HG03196 (cell line): ENCODE results near the gene DCANP1.

ENCODE experiments used
- ATAC-seq: cut with Tn5 transposase; IDR thresholded peaks from one replicate; pipeline ENCODE4 v1.9.1; 2021; ENCODE audit not compliant: unreplicated experiment

The DCANP1 gene

DNA sequence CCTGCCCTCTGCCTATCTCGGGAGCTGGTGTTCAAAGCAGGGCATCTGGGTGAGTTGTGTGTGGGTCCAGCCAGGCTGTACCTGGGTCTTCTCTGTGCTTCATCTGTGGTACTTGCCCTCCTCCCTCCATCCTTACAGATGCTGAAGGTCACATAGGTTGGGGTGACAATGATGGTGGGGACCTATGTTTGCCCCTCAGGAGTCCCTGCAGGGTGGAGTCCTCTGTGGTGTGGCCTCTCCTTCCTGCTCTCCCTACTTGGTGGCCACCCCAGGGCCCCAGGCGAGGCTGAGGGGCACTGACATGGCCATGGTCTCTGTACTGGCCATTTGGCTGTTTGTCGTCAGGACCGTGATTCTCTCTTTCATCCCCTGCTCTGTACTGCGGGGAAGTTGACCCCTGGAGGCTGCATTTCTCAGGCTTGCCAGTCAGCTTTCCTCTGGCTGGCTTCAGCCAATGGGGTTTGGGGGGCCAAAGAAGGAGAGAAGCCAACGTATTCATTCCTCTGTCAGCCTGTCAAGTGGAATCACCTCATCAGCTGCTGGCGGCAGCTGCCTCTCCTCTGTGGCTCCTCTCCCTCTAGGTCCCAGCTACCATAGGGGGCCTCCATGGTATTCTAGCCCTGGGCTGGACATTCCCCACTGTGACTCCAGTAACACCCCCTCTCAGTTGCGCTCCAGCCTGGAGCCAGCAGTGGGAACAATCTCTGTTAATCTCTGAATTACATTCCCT lies 4.6 kb downstream of the DCANP1 start:
- ATAC-seq = no peak

DNA sequence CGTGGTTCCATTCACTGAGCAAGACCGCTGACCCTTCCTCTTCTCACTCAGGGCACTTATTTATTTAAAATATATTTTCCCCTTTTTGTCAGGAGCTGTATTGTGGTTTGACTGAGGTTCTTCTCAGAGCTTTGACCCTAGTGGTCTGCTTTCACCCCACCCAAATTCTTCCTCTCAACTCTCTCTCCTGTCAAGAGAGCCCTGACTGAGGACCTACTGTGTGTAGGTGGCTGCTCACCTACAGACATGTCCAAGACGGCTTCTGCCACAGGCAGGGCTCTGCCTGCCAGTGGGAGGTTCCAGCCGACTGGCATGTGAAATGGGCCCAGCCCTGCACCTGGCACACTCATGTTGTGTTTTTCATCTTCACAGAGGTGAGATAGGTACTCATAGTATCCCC lies 5.2 kb downstream of the DCANP1 start:
- ATAC-seq = no peak

DNA sequence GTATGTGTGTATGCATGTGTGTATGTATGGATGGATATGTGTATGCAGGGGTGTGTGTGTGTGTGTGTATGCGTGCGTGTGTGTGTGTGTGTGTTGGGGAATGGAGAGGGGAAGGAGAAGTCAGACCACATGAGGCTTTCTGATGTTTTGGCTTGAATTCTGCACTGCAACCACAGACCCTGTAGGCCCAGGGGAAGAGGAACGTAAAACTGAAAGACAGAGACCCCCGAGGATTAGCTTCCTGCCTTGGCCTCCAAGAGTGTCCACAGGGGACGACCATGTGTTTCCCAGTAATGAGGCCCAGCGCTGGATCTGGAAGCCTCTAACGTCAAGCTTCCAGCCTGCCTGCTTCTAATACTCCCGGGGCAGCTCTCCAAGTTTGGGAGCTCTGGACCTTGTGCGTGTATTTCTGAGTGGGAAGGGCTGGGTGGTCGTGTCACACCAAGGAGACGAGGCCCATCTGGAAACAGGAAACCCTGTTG lies 5.8 kb downstream of the DCANP1 start:
- ATAC-seq = no peak

DNA sequence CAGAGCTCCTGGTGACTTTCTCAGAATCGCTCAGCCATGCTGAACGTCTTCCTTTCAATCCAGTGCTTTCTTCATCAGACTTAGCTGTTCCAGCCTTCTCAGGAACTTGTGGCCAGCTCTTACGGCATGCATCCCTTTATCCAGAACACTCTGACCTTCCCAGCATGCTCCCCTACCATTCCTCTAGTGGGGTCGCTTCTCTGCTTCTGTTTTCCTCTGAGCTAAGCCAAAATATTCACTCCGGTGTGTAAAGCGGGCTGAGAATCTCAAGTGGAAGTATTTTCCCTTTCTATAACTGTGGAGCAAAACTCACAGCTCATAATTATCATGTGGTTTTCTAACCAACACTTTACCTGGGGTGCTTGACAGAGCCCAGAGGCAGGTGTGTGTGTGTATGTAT lies 6.2 kb downstream of the DCANP1 start:
- no peak for ATAC-seq

DNA sequence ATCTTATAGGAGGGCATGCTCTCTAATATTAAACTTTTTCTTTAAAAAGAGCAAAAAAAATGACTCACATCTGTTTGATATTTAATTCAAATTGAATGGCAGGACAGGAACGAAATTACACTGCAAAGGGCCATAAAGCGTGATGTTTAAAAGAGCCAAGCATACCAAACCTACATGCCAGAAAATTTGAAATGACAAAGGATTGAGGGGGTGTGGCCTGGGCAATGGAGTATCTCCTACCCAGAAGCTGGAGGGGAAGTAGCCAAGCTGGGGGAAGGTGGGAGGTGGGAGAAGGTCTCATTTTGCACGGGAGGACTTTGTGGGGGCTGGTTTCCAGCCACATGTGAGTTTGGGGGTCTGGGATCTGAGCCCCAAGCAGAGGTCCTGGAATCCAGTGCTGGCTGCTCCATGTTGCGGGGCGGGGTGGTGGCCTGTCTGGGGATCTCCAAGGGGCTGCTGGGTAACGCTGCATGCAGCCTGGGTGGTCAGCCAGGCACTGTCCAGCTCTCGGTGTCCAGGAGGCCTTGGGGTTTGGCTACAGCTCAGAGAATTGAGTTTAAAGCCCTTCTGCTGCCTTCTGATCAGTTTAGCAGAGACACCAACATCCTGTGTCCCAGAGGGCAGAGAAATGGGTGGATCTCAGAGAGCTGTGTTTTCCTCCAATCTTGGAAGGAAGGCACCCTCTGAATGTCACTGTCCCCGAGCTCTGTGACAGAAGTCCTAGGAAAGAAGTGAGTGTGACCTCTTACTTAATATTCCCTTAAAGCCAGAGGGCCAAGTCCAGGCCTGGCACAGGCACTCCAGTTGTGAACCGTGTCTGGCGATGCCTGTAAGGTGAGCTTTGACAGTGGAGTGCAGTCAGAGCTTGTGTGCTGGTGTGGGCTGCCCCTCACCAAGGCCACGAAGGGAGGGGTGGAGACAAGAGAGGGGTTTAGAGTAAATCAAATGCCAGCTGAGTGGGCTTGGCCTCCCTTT lies 7.6 kb downstream of the DCANP1 start:
- no peak for ATAC-seq

DNA sequence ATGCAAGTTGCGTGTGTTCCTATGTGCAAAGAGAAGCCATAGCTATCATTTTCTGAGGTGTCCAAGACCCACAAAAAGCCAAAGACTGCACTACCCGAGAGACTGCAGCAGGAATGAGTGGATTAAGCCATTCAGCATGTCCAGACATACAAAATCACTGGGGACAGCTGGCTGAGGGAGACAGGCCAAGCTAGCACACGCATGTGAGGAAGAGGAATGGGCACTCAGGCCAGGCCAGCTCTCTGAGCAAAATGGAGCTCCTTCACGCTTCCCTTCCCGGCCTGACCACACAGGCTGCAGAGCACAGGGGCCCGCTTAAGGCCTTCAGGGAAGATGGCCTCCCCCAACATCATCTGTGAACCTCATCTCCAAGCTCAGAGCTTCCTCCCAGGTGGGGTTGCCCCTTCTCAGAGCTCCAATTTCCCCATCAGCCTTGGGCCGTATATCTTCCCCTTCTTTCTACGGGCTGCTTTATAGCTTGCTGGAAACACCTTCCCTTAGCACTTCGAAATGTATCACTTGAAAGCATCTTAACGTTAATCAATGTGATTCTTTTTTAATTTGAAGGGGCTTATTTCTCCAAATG lies 8.4 kb downstream of the DCANP1 start:
- no peak for ATAC-seq

DNA sequence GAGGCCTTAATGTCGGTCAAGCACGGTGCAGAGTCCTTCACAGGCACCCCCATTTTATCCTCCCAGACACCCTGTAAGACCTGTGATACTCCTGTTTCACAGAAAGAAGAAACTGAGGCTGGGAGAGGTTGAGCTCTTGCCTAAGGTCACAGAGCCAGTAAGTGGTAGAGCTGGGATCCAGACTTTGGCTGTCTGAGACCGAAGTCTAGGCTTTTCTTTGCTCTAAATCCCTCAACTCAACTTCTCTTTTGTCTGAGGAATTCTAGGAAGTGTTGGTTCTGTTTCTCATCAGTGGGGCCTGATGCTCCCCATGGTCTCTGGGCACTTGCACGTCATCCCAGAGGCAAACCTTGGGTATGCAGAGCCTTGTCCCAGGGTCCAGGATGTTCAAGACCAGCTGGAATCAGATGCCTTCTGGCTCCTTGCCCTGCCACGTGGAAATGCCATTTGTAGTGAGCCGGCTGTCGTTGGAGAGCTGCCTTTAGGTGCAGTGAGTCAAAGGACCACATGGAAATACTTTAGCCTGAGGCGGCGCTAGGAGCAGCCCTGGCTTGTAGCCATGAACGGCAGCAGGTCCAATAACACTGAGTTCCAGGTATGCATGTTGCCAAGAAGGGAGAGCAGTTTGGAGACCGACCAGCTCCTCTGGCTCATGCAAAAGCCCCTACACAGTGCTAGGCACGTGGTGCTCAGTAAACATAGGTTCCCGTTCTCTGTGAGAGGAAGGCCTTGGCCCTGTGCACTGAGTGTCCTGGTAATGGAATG lies 9.2 kb downstream of the DCANP1 start:
- ATAC-seq = no peak

DNA sequence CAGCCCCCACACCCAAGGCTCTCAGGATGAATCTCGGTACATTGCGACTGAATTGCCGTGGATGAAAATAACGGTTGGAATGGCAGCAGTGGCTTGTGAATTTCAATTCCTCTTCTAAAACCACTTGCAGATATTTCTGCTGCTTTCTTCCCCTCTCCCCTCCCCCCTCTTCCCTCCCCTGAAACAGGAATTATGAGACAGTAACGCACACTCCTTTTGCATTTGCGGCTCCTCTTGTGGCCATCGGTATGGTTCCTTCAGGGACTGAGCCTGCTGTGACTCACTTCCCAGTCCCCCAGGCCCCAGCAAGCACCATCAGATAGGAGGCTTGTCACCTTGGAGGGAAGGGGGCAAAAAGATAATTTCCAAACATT lies 9.7 kb downstream of the DCANP1 start:
- no peak for ATAC-seq

DNA sequence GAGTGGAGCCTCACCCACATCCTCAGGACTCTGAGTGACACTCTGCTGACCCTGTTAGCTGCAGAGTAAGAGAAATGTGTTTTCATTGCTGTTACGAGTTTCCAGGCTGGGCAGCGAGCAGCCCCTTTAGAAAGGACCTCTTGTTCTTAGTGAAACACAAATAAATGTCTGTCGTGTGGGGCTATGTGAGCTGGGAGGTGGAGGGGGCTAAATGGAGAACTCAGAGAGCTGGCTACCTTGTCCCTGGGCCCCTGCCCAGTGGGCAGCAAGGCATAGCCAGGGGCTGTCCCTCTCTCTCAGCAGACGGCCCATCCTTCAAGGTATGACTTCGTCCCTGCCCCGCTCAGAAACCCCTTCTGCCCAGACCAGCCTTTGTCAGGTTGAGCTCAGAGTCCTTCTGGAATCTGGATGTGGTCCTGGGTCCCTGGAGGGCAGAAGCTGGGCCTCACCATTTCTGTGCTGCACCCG lies 10.2 kb downstream of the DCANP1 start:
- ATAC-seq = no peak

DNA sequence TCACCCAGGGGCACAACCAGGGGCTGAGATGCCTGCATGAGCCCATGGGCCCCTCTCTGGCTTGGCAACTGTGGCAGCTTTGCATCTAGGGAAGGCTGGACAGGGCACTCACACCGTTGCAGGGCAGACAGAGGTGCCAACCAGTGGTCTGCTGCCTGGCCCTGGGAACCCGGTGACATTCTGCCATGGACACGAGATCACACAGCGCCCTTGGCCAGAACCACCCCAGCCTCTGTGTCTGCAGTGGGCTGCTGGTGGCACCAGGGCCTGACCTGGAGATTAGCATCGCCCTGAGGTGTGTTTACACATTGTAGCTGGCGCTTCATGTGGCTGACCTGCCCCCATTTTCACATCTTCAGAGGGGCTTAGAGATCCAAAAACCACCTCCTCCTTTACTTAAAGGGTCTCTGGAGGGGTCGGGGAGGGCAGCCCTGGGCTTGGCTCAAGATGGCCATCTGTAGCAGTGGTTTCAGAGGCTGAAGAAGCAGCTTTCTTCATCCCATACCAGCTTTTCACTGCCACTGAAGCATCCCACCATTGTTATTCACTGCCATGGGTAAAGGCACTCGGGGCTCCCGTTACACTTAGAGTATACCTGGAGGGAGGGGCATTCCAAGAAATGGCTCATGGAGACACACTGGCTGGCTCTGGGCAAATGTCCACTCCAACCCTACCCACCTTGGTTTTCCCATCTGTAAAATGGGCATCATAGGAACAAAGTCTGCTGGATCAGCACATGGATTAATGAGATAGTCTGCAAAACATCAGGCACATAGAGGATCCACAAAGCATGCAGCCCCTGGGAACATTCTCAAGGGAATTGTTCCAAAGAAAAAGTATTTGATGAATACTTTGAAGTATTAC lies 11.4 kb downstream of the DCANP1 start:
- no peak for ATAC-seq

DNA sequence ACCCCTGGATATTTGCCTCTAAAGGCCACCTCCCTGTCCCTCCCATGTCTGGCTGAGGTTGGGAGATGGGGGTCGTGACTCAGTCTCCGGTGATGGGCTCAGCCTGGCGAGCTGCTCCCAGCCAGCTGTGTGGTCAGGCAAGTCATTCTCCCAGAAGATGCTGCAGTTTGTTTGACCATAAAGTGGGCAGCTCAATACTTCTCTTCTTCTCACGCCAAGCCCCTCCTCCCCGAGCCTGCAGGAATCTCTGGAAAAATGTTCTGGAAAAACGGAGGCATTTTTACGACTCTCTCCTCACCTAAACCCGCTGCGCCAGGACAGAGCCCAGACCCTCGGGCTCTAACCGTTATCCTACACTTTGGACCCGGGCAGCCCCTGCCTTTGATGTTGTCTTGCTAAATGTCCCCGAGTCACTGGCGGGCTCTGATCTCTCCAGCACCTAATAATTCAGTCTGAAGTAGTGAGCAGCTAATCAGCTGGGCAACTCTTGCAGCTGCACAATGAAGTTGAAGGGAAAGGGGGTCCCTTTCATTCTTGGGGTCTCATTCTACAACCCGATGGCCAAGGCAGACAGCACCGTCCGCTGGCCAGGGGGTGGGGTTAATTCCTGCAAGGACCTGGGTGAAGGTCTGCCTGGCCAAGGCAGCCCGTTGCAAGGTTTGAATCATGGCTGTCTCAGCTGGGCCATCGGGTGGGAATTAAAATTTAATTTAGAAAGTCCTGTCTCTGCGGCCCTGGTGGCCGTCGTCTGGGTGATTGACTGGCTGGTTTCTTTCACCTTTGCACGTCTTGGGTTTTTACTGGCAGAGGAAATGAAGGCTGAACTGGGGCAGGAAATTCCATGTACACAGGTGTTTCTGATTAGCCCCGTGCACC lies 12.3 kb downstream of the DCANP1 start:
- no peak for ATAC-seq

DNA sequence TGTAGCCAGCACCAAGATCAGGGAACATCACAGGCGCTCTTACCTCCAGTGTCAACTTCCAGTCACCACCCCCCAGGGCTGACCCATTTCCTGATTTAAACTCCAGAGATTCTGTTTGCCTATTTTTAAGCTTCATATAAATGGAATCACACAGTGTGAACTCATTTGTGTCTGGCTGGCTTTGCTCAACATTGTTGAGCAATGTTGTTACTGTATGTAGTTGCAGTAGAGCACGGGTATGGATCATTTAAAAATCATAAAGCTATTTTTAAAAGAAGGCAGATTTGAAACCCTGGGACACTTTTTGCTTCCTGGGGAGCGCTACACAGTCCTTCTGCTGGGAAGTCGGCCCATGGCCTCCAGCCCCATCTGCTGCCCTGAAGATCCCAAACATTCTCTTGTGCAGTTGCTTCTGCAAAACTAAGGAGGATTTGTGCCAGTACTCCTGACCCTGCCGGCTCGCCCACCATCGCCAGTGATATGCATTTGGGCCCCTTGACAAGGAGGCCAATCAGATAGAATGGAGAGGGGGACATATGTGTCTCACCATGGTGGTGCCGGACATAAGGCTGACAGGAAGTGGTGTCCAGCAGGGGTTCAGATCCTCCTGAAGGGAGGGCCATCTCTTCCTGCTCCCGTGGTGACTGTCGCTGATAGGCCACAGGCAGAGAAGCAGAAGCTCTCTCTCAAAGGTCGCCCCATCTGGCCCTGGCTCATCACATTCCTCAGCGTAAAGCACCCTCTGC lies 13.3 kb downstream of the DCANP1 start:
- ATAC-seq = no peak

DNA sequence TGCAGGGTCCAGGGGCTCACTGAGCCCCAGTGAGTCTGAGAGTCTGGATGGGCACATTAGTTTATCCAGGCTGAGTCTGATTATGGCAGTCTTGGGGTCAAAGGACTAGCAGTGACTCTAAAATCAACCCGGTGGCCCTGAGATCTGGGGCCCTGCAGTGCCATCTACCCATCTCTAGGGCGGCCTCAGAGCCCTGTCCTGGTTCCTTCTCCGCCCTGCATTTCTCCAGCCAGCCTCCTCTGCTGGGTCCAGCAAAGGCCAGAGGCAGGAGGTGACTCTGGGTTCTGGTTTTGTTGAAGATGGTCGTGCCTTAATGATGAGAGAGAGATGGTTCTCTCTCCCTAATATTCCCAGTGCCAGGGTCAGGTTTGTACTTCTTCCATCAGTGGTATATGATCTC lies 15.0 kb downstream of the DCANP1 start:
- no peak for ATAC-seq

DNA sequence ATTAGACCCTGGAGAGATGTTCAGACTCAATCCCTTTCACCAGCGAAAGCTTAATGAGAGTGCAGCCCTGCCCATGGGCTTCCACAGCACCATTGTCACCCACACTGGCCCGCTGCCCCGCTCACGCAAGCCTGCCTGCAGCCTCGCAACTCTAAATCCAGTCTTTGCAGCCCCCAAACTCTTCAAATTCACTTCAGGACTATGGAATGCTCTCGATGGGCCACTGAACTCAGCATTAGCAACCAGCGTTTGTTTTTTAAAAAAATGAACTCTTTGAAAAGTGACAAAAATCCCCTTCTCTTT lies 17.1 kb downstream of the DCANP1 start:
- ATAC-seq = no peak

DNA sequence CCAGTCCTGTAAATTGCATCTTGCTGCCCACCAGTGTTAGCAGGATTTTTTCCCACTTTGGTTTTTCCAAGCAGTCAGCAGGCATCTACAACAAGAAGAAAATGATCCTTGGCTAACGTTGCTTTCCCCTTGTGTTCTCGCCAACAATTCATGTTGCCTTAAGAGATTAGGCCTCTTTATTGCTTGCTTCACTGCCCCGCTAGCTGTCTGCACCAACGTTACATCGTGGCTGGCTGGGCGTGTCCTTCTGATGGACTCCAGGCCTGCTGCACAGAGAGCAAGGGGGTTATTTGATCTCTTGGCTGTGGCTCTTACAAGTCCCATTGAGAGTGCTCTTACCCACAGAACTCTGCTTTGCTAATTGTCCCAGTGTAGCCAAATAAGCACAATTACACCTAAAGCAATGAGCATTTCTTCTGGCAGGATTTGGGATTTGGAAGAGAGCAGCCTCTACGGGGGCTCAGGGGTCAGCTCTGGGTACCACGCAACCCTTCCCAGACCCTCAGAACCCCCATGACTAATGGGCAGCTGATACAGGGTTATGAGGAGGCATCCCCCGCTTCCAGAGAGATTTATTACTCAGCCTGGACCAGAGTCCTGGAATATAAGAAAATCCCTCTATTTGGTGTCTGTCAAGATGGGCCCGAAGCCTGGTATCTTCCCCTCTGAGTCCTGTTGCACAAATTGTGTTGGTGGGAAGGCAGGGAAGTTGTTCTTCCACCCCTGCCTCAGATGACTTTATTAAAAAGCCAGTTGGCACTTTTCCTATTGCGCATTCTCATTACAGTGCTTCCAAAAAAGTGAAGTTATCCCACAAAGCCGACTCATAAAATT lies 17.6 kb downstream of the DCANP1 start:
- no peak for ATAC-seq

DNA sequence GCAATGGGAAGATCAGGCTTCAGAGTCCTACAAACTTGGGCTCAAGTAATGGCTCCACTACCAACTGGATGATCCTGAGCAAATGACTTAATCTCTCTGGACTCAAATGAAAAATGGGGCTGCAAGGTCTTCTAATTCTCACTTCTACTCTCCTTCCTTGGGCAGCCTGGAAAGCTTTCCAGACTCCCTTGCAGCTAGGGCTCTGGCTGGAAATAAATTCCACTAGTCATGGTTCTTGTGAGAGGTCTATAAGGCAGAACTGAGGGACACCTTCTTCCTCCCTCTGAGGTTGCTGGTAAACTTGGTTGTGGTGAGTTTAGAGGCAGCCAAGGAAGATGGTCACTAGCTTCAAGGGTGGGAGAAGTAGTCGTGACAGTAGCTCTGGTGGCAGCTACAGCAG lies 18.6 kb downstream of the DCANP1 start:
- no peak for ATAC-seq
